Activated naive CD8-positive, alpha-beta T cell treated with anti-CD3 and anti-CD28 coated beads, Interleukin-2, amount 10 ng/mL, durations not matched to agents 7 days and 5 days (primary cell): ENCODE results near the gene NPY4R. TPM values are rescaled to one million over a fixed set of nuclear protein-coding genes. Genes with fewer than 3 reads are reported as not detected.
"Not testable (repeated sequence)": the region's sequence is repeated elsewhere in the genome, so short reads cannot be mapped to it uniquely, and the experiment has no call there.

ENCODE experiments used
- ATAC-seq: fragments of 150-1000 bp; cut with Tn5 transposase; one replicate; pipeline ENCODE4 v1.10.0; 2021; ENCODE audit warnings: low read depth, moderate library complexity
- POLR2A ChIA-PET: fragments of 350-600 bp; sonication (Branson Sonifier 250); formaldehyde crosslinking; loops from one replicate; lab custom pipeline; 2021; ENCODE audit warnings: antibody characterized with exemption; lab: Charles Lee
- DNase-seq: peaks from one replicate; pipeline ENCODE4 v3.0.0; 2021
- H3K27ac Mint-ChIP-seq: one replicate; pipeline ENCODE4 v1.8.0; 2022; ENCODE audit warnings: mild to moderate bottlenecking, mixed read lengths
- H3K27me3 Mint-ChIP-seq: one replicate; pipeline ENCODE4 v1.8.0; 2022; ENCODE audit warnings: mild to moderate bottlenecking, moderate library complexity, mixed read lengths
- H3K36me3 Mint-ChIP-seq: one replicate; pipeline ENCODE4 v1.8.0; 2021; ENCODE audit warnings: mild to moderate bottlenecking, mixed read lengths
- H3K4me1 Mint-ChIP-seq: one replicate; pipeline ENCODE4 v1.8.0; 2021; ENCODE audit warnings: mixed read lengths
- H3K4me3 Mint-ChIP-seq: one replicate; pipeline ENCODE4 v1.8.0; 2022; ENCODE audit warnings: mild to moderate bottlenecking, moderate library complexity, mixed read lengths
- H3K9me3 Mint-ChIP-seq: one replicate; pipeline ENCODE4 v1.8.0; 2021; ENCODE audit warnings: mixed read lengths
- total RNA-seq, 2 experiments: library from RNA; stranded (reverse); gene quantifications; one replicate each; pipeline ENCODE4 v1.2.3, GENCODE V29; 2021

Gene NPY4R
- total RNA-seq, 2 experiments from 2014 or later, result not detected

- H3K36me3 Mint-ChIP-seq, ATAC-seq, H3K27ac Mint-ChIP-seq, H3K4me3 Mint-ChIP-seq, H3K4me1 Mint-ChIP-seq, DNase-seq, POLR2A ChIA-PET, H3K27me3 Mint-ChIP-seq, H3K9me3 Mint-ChIP-seq: not testable (repeated sequence)
These were observed 23.0 kb downstream of the NPY4R start for GRCh38 chr10:46442706-46443275.

GRCh38 chr10:46441837-46442278 lies 23.9 kb downstream of the NPY4R start:
- H3K4me1 Mint-ChIP-seq, H3K4me3 Mint-ChIP-seq, POLR2A ChIA-PET, ATAC-seq, H3K36me3 Mint-ChIP-seq, H3K9me3 Mint-ChIP-seq, H3K27me3 Mint-ChIP-seq, H3K27ac Mint-ChIP-seq, DNase-seq: not testable (repeated sequence)

DNA sequence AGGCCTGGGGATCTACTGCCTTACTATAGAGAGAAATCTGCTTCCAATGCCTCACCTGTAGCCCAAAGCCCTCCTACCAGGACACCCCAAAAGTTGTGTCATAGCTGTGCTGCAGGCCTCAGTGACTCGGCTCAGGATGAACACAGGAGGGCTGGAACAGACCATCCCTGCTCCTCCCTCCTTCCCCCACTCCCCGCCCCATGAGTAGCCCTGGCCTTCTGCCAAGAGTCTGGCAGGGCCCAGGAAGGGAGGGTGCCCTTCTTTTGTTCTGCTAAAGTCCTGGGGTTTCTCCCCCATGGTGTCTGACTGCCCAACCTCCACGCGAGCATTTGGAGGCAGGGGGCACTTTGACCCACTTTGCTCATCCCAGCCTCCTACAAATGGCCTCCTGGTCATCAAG lies 24.8 kb downstream of the NPY4R start:
- DNase-seq, H3K27ac Mint-ChIP-seq, H3K9me3 Mint-ChIP-seq, H3K36me3 Mint-ChIP-seq, ATAC-seq, H3K4me3 Mint-ChIP-seq, H3K27me3 Mint-ChIP-seq, POLR2A ChIA-PET, H3K4me1 Mint-ChIP-seq: not testable (repeated sequence)

- H3K4me1 Mint-ChIP-seq, H3K27ac Mint-ChIP-seq, H3K4me3 Mint-ChIP-seq, H3K27me3 Mint-ChIP-seq, DNase-seq, H3K36me3 Mint-ChIP-seq, H3K9me3 Mint-ChIP-seq, ATAC-seq, POLR2A ChIA-PET: not testable (repeated sequence)
These were observed 42.2 kb downstream of the NPY4R start for GRCh38 chr10:46423550-46423949.

DNA sequence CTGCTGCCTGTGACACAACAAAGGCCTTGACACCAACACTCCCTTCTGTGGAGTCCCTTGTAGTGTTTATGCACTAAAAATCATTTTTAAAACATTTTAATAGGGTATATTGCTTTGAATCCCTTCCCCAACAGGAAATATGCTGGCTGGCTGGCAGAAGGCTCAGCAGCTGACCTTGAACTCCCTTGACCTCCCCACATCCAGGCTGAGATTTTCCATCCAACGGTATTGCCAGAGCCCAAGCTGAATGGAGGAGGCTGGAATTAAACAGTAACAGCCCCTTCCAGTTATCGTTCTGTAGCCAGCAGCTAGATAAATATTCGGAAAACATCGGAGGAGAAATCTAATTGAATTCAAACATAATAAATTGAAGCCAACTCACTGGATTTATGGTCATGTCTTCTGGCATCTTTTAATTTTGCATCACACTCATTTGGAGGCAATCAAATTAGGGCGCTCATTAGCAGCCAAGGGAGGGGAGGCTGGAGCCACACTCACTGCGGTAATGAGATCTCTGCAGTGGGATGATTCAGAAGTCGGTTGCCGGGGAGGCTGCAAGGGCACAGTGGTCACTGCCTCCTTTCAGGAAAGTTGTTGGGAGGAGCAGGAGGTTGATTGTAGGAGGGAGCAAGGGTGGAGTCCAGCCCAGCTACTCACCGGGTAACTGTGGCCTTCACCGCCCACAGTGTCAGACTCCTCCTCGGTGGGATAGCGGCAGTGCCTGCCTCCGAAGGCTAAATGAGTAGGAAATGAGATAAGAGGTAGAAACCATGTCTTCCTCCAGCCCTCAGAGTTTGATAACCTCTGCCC lies 46.0 kb downstream of the NPY4R start:
- ATAC-seq, DNase-seq, H3K27me3 Mint-ChIP-seq, POLR2A ChIA-PET, H3K4me3 Mint-ChIP-seq, H3K27ac Mint-ChIP-seq, H3K4me1 Mint-ChIP-seq, H3K36me3 Mint-ChIP-seq, H3K9me3 Mint-ChIP-seq: not testable (repeated sequence)

DNA sequence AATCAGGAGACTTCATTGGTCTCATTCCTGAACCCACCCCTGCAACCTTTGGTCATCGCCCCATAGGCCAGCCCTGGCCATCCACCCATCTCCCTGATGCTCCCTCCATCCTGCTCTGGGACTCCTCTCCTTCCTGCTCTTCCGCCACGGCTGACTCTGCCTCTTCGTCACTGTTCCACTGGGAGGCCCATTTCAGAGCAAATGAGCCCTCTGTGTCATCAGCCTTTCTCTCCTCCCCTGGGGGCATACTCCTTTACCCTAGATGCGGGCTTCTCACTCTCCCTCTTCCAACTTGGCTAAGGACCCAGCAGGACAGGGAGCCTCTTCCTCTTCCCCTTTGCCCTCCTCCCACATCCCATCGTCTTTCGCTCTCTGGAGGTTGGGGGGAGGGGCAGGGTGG lies 47.5 kb downstream of the NPY4R start:
- POLR2A ChIA-PET, DNase-seq, H3K27me3 Mint-ChIP-seq, H3K4me3 Mint-ChIP-seq, H3K36me3 Mint-ChIP-seq, H3K27ac Mint-ChIP-seq, H3K9me3 Mint-ChIP-seq, H3K4me1 Mint-ChIP-seq, ATAC-seq: not testable (repeated sequence)

- ATAC-seq, H3K9me3 Mint-ChIP-seq, H3K36me3 Mint-ChIP-seq, H3K4me1 Mint-ChIP-seq, H3K4me3 Mint-ChIP-seq, DNase-seq, H3K27me3 Mint-ChIP-seq, H3K27ac Mint-ChIP-seq, POLR2A ChIA-PET: not testable (repeated sequence)
These were observed 50.5 kb downstream of the NPY4R start for GRCh38 chr10:46415291-46415690.

- POLR2A ChIA-PET, ATAC-seq, H3K36me3 Mint-ChIP-seq, H3K9me3 Mint-ChIP-seq, H3K27ac Mint-ChIP-seq, H3K4me3 Mint-ChIP-seq, H3K4me1 Mint-ChIP-seq, H3K27me3 Mint-ChIP-seq, DNase-seq: not testable (repeated sequence)
These were observed 53.1 kb downstream of the NPY4R start for GRCh38 chr10:46412665-46413064.

DNA sequence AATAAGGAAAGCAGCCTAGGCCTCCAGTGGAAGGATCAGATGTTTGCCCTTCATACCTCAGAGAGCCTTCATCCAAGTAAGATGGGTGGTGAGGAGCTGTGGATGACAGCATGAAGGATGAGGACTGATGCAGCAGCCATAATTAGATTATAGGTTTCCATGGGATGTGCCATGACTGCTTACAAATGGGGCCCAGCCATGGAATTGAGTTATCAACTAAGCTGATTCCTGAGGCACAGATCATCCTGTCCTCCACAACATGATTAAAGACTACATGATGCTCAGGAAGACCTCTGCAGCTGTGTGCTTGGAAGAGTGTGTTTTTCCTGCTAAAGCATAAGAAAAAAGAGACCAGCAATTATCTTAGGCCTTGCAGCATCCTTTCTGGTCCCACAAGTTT lies 54.6 kb downstream of the NPY4R start:
- H3K4me1 Mint-ChIP-seq, H3K9me3 Mint-ChIP-seq, DNase-seq, ATAC-seq, H3K27me3 Mint-ChIP-seq, POLR2A ChIA-PET, H3K36me3 Mint-ChIP-seq, H3K27ac Mint-ChIP-seq, H3K4me3 Mint-ChIP-seq: not testable (repeated sequence)

Other genes starting within 250 kb of the NPY4R start
- not detected for gene ANTXRL, start 179.0 kb downstream of the NPY4R start, total RNA-seq
- gene ANXA8L1, start 90.2 kb downstream of the NPY4R start, total RNA-seq, result under 1 TPM in 1 of 2 experiments, not detected in 1; 0.17 TPM
- gene GPRIN2, start 90.7 kb upstream of the NPY4R start, total RNA-seq, result not detected
- gene SYT15, start 113.2 kb upstream of the NPY4R start, total RNA-seq, result 1 to 10 TPM; 1.1 to 1.4 TPM